BE2C (cell line): Measurements from ENCODE around the gene VAV2.

ENCODE experiments used
- DNase-seq: peaks from one replicate; pipeline ENCODE4 v3.0.0-alpha.2; 2020
- H3K27me3 ChIP-seq: fragments of 250-450 bp; sonication (Bioruptor Pico); 2 replicates; pipeline ENCODE4 v1.5.1; 2020; ENCODE audit warnings: mild to moderate bottlenecking
- H3K36me3 ChIP-seq: fragments of 250-450 bp; sonication (Bioruptor Pico); 2 replicates; pipeline ENCODE4 v1.5.1; 2020; ENCODE audit warnings: mild to moderate bottlenecking
- H3K4me1 ChIP-seq: fragments of 250-450 bp; sonication (Bioruptor Pico); 2 replicates; pipeline ENCODE4 v1.5.1; 2020
- H3K4me3 ChIP-seq: 2 replicates; pipeline ENCODE4 v1.5.1; 2011; ENCODE audit warnings: low read depth, low read length
- H3K9me3 ChIP-seq: fragments of 250-450 bp; sonication (Bioruptor Pico); 2 replicates; pipeline ENCODE4 v1.5.1; 2020
- TF ChIP-seq, protein P1 (sequence below): IDR thresholded peaks from 2 replicates; pipeline ENCODE4 v1.5.1; 2012; ENCODE audit warnings: mild to moderate bottlenecking, low read depth, low read length

VAV2 gene

GRCh38 chr9:133979921-133980863, 11.9 kb downstream of the VAV2 start:
- no peaks in the 10 kb centered on the region for H3K9me3 ChIP-seq
- H3K4me3 ChIP-seq, result no peak overlapping the region
- no peaks in the 10 kb centered on the region for H3K27me3 ChIP-seq
- peak; percentile 67 for DNase-seq
- H3K4me1 ChIP-seq, result peaks cover 46% of the 10 kb centered on the region
- TF ChIP-seq, protein P1, sequence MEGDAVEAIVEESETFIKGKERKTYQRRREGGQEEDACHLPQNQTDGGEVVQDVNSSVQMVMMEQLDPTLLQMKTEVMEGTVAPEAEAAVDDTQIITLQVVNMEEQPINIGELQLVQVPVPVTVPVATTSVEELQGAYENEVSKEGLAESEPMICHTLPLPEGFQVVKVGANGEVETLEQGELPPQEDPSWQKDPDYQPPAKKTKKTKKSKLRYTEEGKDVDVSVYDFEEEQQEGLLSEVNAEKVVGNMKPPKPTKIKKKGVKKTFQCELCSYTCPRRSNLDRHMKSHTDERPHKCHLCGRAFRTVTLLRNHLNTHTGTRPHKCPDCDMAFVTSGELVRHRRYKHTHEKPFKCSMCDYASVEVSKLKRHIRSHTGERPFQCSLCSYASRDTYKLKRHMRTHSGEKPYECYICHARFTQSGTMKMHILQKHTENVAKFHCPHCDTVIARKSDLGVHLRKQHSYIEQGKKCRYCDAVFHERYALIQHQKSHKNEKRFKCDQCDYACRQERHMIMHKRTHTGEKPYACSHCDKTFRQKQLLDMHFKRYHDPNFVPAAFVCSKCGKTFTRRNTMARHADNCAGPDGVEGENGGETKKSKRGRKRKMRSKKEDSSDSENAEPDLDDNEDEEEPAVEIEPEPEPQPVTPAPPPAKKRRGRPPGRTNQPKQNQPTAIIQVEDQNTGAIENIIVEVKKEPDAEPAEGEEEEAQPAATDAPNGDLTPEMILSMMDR, result no peak
- H3K36me3 ChIP-seq, result peaks cover 38% of the 10 kb centered on the region

- no peaks in the 10 kb centered on the region for H3K27me3 ChIP-seq
- DNase-seq, result no peak
- H3K4me1 ChIP-seq, result peaks cover 46% of the 10 kb centered on the region
- no peaks in the 10 kb centered on the region for H3K9me3 ChIP-seq
- H3K4me3 ChIP-seq, result no peak overlapping the region
- TF ChIP-seq, protein P1, result no peak
- peaks cover 33% of the 10 kb centered on the region for H3K36me3 ChIP-seq
Observed at GRCh38 chr9:133979273-133979920, 12.7 kb downstream of the VAV2 start.

DNA sequence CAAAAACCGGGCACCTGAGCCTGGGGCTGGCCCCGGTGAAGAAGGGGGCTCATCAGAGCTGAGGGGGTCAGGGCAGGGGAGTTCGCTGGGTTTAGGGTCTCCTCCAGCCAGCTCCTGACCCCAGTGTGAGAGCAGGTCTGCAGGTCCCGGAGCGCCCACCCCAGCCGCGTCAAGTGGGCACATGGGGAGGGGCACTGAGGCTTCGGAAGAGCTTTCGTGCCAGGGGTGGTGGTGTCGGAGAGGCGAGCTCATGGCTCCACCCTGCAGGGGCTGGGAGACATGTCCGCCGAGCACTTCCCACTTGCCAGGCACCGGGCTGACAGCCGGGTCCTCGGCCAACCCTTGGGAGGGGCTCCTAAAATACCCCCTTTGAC, 13.2 kb downstream of the VAV2 start:
- H3K27me3 ChIP-seq, result no peaks in the 10 kb centered on the region
- TF ChIP-seq, protein P1, result no peak
- H3K4me3 ChIP-seq, result no peak overlapping the region
- H3K9me3 ChIP-seq, result no peaks in the 10 kb centered on the region
- no peak for DNase-seq
- peaks cover 29% of the 10 kb centered on the region for H3K36me3 ChIP-seq
- H3K4me1 ChIP-seq, result peaks cover 46% of the 10 kb centered on the region

GRCh38 chr9:133978226-133978898, 13.8 kb downstream of the VAV2 start:
- Histone ChIP-seq H3K4me1 (peaks cover 51% of the 10 kb centered on the region), H3K27me3 (no peaks in the 10 kb centered on the region), H3K36me3 (peaks cover 29% of the 10 kb centered on the region), H3K4me3 (no peak overlapping the region), H3K9me3 (no peaks in the 10 kb centered on the region)
- TF ChIP-seq, protein P1, result no peak
- no peak for DNase-seq

- Histone ChIP-seq H3K36me3 (peaks cover 29% of the 10 kb centered on the region), H3K27me3 (no peaks in the 10 kb centered on the region), H3K9me3 (no peaks in the 10 kb centered on the region), H3K4me1 (peaks cover 46% of the 10 kb centered on the region), H3K4me3 (no peak overlapping the region)
- TF ChIP-seq, protein P1, result no peak
- DNase-seq, result no peak
Observed at GRCh38 chr9:133977421-133978201, 14.5 kb downstream of the VAV2 start.
